ENCODE results near the gene E2F3.

DNA sequence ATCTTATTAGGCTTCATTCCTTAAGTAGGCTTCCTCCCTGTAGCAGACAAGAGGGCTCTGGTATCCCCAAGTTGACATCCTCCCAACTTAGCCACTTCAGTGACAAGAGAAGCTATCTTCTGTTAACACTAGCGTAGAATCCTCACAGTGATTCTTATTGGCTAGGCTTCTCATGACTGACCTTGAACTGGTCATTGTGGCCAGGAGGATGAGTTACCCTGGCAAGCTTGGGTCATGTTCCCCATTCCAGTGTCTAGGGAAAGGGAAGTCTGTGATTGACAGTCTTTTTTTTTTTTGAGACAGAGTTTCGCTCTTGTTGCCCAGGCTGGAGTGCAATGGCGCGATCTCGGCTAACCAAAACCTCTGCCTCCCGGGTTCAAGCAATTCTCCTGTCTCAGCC, 139.7 kb downstream of the E2F3 start:
- TF ChIP-seq, protein P1, sequence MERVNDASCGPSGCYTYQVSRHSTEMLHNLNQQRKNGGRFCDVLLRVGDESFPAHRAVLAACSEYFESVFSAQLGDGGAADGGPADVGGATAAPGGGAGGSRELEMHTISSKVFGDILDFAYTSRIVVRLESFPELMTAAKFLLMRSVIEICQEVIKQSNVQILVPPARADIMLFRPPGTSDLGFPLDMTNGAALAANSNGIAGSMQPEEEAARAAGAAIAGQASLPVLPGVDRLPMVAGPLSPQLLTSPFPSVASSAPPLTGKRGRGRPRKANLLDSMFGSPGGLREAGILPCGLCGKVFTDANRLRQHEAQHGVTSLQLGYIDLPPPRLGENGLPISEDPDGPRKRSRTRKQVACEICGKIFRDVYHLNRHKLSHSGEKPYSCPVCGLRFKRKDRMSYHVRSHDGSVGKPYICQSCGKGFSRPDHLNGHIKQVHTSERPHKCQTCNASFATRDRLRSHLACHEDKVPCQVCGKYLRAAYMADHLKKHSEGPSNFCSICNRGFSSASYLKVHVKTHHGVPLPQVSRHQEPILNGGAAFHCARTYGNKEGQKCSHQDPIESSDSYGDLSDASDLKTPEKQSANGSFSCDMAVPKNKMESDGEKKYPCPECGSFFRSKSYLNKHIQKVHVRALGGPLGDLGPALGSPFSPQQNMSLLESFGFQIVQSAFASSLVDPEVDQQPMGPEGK (tag by site-specific recombination; IDR thresholded peaks at IDR 0.05): no peak
- TF ChIP-seq, protein P2, sequence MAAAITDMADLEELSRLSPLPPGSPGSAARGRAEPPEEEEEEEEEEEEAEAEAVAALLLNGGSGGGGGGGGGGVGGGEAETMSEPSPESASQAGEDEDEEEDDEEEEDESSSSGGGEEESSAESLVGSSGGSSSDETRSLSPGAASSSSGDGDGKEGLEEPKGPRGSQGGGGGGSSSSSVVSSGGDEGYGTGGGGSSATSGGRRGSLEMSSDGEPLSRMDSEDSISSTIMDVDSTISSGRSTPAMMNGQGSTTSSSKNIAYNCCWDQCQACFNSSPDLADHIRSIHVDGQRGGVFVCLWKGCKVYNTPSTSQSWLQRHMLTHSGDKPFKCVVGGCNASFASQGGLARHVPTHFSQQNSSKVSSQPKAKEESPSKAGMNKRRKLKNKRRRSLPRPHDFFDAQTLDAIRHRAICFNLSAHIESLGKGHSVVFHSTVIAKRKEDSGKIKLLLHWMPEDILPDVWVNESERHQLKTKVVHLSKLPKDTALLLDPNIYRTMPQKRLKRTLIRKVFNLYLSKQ (tag by site-specific recombination; IDR thresholded peaks at IDR 0.05; ENCODE audit: borderline replicate concordance): no peak
- TF ChIP-seq ZNF501 (tag by site-specific recombination; IDR thresholded peaks at IDR 0.05): no peak
- no peak for TF ChIP-seq TRIM28 (IDR thresholded peaks at IDR 0.05; ENCODE audit: borderline replicate concordance, low read length)
- TF ChIP-seq, protein P3, sequence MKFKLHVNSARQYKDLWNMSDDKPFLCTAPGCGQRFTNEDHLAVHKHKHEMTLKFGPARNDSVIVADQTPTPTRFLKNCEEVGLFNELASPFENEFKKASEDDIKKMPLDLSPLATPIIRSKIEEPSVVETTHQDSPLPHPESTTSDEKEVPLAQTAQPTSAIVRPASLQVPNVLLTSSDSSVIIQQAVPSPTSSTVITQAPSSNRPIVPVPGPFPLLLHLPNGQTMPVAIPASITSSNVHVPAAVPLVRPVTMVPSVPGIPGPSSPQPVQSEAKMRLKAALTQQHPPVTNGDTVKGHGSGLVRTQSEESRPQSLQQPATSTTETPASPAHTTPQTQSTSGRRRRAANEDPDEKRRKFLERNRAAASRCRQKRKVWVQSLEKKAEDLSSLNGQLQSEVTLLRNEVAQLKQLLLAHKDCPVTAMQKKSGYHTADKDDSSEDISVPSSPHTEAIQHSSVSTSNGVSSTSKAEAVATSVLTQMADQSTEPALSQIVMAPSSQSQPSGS (tag by site-specific recombination; IDR thresholded peaks at IDR 0.05; ENCODE audit: low read depth): no peak
- TF ChIP-seq, protein P4, sequence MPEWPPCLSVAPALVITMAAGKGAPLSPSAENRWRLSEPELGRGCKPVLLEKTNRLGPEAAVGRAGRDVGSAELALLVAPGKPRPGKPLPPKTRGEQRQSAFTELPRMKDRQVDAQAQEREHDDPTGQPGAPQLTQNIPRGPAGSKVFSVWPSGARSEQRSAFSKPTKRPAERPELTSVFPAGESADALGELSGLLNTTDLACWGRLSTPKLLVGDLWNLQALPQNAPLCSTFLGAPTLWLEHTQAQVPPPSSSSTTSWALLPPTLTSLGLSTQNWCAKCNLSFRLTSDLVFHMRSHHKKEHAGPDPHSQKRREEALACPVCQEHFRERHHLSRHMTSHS (tag by site-specific recombination; IDR thresholded peaks at IDR 0.05): no peak
- TF ChIP-seq TCF7L2 (IDR thresholded peaks at IDR 0.05; ENCODE audit: borderline replicate concordance, low read depth, low read length): no peak
- TF ChIP-seq, protein P5, sequence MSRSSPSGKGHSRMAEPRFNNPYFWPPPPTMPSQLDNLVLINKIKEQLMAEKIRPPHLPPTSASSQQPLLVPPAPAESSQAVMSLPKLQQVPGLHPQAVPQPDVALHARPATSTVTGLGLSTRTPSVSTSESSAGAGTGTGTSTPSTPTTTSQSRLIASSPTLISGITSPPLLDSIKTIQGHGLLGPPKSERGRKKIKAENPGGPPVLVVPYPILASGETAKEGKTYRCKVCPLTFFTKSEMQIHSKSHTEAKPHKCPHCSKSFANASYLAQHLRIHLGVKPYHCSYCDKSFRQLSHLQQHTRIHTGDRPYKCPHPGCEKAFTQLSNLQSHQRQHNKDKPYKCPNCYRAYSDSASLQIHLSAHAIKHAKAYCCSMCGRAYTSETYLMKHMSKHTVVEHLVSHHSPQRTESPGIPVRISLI (tag by site-specific recombination; IDR thresholded peaks at IDR 0.05): no peak
- TF ChIP-seq ZNF175 (tag by site-specific recombination; IDR thresholded peaks at IDR 0.05): no peak
- no peak for TF ChIP-seq ZNF558 (tag by site-specific recombination; IDR thresholded peaks at IDR 0.05)
- TF ChIP-seq, protein P6, sequence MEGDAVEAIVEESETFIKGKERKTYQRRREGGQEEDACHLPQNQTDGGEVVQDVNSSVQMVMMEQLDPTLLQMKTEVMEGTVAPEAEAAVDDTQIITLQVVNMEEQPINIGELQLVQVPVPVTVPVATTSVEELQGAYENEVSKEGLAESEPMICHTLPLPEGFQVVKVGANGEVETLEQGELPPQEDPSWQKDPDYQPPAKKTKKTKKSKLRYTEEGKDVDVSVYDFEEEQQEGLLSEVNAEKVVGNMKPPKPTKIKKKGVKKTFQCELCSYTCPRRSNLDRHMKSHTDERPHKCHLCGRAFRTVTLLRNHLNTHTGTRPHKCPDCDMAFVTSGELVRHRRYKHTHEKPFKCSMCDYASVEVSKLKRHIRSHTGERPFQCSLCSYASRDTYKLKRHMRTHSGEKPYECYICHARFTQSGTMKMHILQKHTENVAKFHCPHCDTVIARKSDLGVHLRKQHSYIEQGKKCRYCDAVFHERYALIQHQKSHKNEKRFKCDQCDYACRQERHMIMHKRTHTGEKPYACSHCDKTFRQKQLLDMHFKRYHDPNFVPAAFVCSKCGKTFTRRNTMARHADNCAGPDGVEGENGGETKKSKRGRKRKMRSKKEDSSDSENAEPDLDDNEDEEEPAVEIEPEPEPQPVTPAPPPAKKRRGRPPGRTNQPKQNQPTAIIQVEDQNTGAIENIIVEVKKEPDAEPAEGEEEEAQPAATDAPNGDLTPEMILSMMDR (tag by site-specific recombination; IDR thresholded peaks at IDR 0.05): no peak
- TF ChIP-seq ZNF341 (tag by site-specific recombination; IDR thresholded peaks at IDR 0.05; ENCODE audit: low read depth): no peak
- TF ChIP-seq ZNF211 (tag by site-specific recombination; IDR thresholded peaks at IDR 0.05; ENCODE audit: low read depth): no peak
- no peak for TF ChIP-seq PRDM1 (tag by site-specific recombination; IDR thresholded peaks at IDR 0.05)
